Upper lobe of left lung (tissue), 4 donors: ENCODE results near the gene NEURL2.

Experiments used
- EP300 ChIP-seq, 4 donors: sonication (generic); formaldehyde crosslinking; IDR thresholded peaks; one replicate each; pipeline ENCODE4 v1.5.1; 2017; ENCODE audit warnings: antibody characterized with exemption in 4 of 4, control low read depth in 2 of 4
- POLR2A ChIP-seq, 4 donors: fragments of 450-650 bp; IDR thresholded peaks; one replicate each; pipeline ENCODE4 v1.5.1; 2016 to 2017; ENCODE audit warnings: antibody characterized with exemption in 4 of 4, mild to moderate bottlenecking in 2 of 4
- POLR2AphosphoS5 ChIP-seq, 2 donors: sonication (generic); formaldehyde crosslinking; IDR thresholded peaks; one replicate each; pipeline ENCODE4 v1.5.1; 2017; ENCODE audit warnings: antibody characterized with exemption in 2 of 2
- TF ChIP-seq, protein P1 (sequence below), 6 experiments: fragments of 450-650 bp in 4 of 6; fragments of 200-600 bp in 2 of 6; sonication (generic) in 2 of 6; IDR thresholded peaks; one replicate each; pipeline ENCODE4 v1.5.1; 2016 to 2019; ENCODE audit warnings: antibody characterized with exemption in 6 of 6

DNA sequence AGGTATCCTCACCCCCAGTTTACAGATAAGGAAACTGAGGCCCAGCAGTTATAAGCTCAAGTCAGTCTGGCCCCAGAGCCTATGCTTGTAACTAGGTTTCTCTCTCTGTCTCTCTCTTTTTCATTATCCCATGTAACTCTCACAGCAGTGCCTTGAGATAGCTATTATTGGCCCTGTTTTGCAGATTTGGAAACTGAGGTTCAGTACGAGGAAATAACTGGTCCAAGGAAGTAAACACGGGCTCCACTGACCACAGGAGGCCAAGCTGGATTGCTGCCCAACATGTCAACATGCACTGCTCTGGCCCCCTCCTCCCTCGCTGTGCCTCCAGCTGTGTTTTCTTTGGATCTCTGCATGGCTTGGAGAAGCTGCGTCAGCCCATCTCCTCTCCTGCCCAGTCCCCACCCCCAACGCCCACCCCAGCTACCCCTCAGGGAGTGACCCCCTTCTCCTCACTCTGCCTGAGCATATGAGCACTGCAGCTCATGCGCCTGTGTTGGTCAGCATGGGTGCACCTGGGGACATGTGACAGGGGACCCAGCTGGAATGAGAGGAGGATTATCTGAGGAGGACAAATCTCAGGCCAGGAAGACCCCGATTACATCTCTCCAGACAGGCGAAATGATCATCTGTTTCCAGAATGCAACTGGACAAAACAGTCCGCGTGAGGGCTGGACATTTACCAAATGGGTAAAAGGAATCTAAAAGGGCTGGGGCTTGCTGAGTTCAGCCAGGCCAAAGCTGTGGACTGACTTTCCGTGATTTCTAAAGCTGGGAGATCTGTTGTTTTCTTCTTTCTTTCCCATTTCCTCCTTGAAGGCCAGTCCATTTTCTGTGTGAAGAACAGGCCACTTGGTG is 28.8 kb upstream of the NEURL2 start:
- TF ChIP-seq POLR2AphosphoS5 (IDR thresholded peaks at IDR 0.05) (no peak), EP300 (IDR thresholded peaks at IDR 0.05) (no peak), POLR2A (IDR thresholded peaks at IDR 0.05) (no peak)
- TF ChIP-seq, protein P1, sequence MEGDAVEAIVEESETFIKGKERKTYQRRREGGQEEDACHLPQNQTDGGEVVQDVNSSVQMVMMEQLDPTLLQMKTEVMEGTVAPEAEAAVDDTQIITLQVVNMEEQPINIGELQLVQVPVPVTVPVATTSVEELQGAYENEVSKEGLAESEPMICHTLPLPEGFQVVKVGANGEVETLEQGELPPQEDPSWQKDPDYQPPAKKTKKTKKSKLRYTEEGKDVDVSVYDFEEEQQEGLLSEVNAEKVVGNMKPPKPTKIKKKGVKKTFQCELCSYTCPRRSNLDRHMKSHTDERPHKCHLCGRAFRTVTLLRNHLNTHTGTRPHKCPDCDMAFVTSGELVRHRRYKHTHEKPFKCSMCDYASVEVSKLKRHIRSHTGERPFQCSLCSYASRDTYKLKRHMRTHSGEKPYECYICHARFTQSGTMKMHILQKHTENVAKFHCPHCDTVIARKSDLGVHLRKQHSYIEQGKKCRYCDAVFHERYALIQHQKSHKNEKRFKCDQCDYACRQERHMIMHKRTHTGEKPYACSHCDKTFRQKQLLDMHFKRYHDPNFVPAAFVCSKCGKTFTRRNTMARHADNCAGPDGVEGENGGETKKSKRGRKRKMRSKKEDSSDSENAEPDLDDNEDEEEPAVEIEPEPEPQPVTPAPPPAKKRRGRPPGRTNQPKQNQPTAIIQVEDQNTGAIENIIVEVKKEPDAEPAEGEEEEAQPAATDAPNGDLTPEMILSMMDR (IDR thresholded peaks at IDR 0.05): no peak
